WTC11 (cell line): ENCODE data around the gene TAGLN3. TPM values are rescaled to one million over a fixed set of nuclear protein-coding genes. Genes with fewer than 3 reads are reported as not detected.
"Not testable (repeated sequence)": the region's sequence is repeated elsewhere in the genome, so short reads cannot be mapped to it uniquely, and the experiment has no call there.

Experiments used
- ATAC-seq: fragments of 200-7000 bp; cut with Tn5 transposase; 2 replicates; pipeline ENCODE4 v1.10.0; 2021; ENCODE audit warnings: mild to moderate bottlenecking, moderate library complexity
- CTCF ChIA-PET: fragments of 300-600 bp; sonication (Branson Sonifier 250); formaldehyde crosslinking; loops from one replicate; lab custom pipeline; 2021; ENCODE audit warnings: antibody characterized with exemption; lab: Charles Lee
- POLR2A ChIA-PET: fragments of 350-600 bp; sonication (Branson Sonifier 250); formaldehyde crosslinking; loops from one replicate; lab custom pipeline; 2021; ENCODE audit warnings: antibody characterized with exemption; lab: Charles Lee
- DNase-seq: peaks from one replicate; pipeline ENCODE4 v3.0.0; 2021; ENCODE audit warnings: low spot score
- H3K27ac Mint-ChIP-seq: 2 replicates; pipeline ENCODE4 v1.8.0; 2021; ENCODE audit warnings: mixed read lengths
- H3K27me3 Mint-ChIP-seq: 2 replicates; pipeline ENCODE4 v1.8.0; 2021; ENCODE audit warnings: low read depth, mild to moderate bottlenecking, moderate library complexity, mixed read lengths
- H3K36me3 Mint-ChIP-seq: 2 replicates; pipeline ENCODE4 v1.8.0; 2021; ENCODE audit warnings: mixed read lengths
- H3K4me1 Mint-ChIP-seq: 2 replicates; pipeline ENCODE4 v1.8.0; 2022; ENCODE audit warnings: mixed read lengths
- H3K4me3 Mint-ChIP-seq: 2 replicates; pipeline ENCODE4 v1.8.0; 2021; ENCODE audit warnings: mild to moderate bottlenecking, moderate library complexity, mixed read lengths
- H3K9me3 Mint-ChIP-seq: 2 replicates; pipeline ENCODE4 v1.8.0; 2021; ENCODE audit warnings: mixed read lengths
- CBFB ChIP-seq: sonication (generic); formaldehyde crosslinking; IDR thresholded peaks from 2 replicates; pipeline ENCODE4 v1.8.1; 2022; ENCODE audit warnings: mild to moderate bottlenecking, low read depth, missing genetic modification reagents
- ESRRA ChIP-seq: sonication (generic); formaldehyde crosslinking; IDR thresholded peaks from 2 replicates; pipeline ENCODE4 v1.8.1; 2022; ENCODE audit warnings: mild to moderate bottlenecking, missing genetic modification reagents, borderline replicate concordance
- GABPB1 ChIP-seq: sonication (generic); formaldehyde crosslinking; IDR thresholded peaks from 2 replicates; pipeline ENCODE4 v1.8.1; 2023; ENCODE audit warnings: mild to moderate bottlenecking, missing genetic modification reagents
- SMAD4 ChIP-seq: sonication (generic); formaldehyde crosslinking; IDR thresholded peaks from 2 replicates; pipeline ENCODE4 v1.8.0; 2022; ENCODE audit warnings: mild to moderate bottlenecking, missing genetic modification reagents
- ZNF317 ChIP-seq: sonication (generic); formaldehyde crosslinking; IDR thresholded peaks from 2 replicates; pipeline ENCODE4 v1.8.1; 2023; ENCODE audit warnings: low read depth, mild to moderate bottlenecking, moderate library complexity, missing genetic modification reagents, borderline replicate concordance
- ZNF671 ChIP-seq: fragments of 250-450 bp; sonication (Bioruptor Pico); IDR thresholded peaks from 2 replicates; pipeline ENCODE4 v1.8.0; 2021; ENCODE audit warnings: mild to moderate bottlenecking
- total RNA-seq: library from RNA; stranded (reverse); gene quantifications from 3 replicates; pipeline ENCODE4 v1.2.3, GENCODE V29; 2021
- TF ChIP-seq, protein P1 (sequence below): fragments of 250-450 bp; sonication (Bioruptor Pico); IDR thresholded peaks from 2 replicates; pipeline ENCODE4 v1.9.0; 2021; ENCODE audit warnings: mild to moderate bottlenecking
- TF ChIP-seq, protein P2 (sequence below): sonication (generic); formaldehyde crosslinking; IDR thresholded peaks from 2 replicates; pipeline ENCODE4 v1.8.0; 2023; ENCODE audit warnings: missing genetic modification reagents
- TF ChIP-seq, protein P3 (sequence below): sonication (generic); formaldehyde crosslinking; IDR thresholded peaks from 2 replicates; pipeline ENCODE4 v1.8.0; 2022; ENCODE audit warnings: mild to moderate bottlenecking, missing genetic modification reagents
- TF ChIP-seq, protein P4 (sequence below): sonication (generic); formaldehyde crosslinking; IDR thresholded peaks from 2 replicates; pipeline ENCODE4 v1.8.1; 2022; ENCODE audit warnings: missing genetic modification reagents, borderline replicate concordance
- TF ChIP-seq, protein P5 (sequence below): sonication (generic); formaldehyde crosslinking; IDR thresholded peaks from 2 replicates; pipeline ENCODE4 v1.8.0; 2022; ENCODE audit warnings: missing genetic modification reagents
- TF ChIP-seq, protein P6 (sequence below): sonication (generic); formaldehyde crosslinking; IDR thresholded peaks from 2 replicates; pipeline ENCODE4 v1.8.1; 2023; ENCODE audit warnings: mild to moderate bottlenecking, missing genetic modification reagents, moderate library complexity

The TAGLN3 gene
- total RNA-seq, 1 experiment from 2014 or later: 2.8 TPM

DNA sequence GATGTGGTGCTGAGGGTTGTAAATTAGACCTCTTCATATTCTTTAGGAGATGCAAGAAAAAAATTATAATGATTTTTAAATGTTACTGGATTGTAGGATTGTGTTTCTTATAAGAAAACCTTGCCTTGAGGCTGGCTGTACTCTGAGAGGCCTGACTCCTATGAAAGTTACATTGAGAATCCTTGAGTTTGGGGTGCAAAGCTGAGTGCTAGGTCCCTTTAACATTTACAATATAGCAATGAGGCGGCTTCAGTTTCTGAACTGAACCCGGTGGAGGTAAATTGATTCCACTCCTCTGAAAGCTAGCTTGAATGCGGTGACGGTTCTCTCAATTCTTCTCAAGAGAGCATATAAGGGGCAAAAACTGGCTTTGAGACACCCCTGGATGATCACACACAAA is 35.7 kb downstream of the TAGLN3 start, which contains the start of gene TMPRSS7:
Gene TMPRSS7, plus strand, starts transcription at position 301 of the 400 bp plus-strand sequence. CDS start 110 bp downstream, outside the sequence.
- CTCF ChIA-PET: interaction anchor here (2.7 kb wide), 1 partner anchor 21 kb away, joined by 14 read pairs; no protein-coding TSS in a partner anchor
- Mint-ChIP-seq H3K9me3 (peaks cover 52% of the 10 kb centered on the region), H3K36me3 (peaks cover 43% of the 10 kb centered on the region), H3K4me3 (no peak within 1 kb of the TSS), H3K27me3 (no peaks in the 10 kb centered on the region), H3K27ac (no peak within 1 kb of the TSS), H3K4me1 (peaks cover 7% of the 10 kb centered on the region)
- DNase-seq (no peak), ATAC-seq (no peak)
- TF ChIP-seq, protein P1, sequence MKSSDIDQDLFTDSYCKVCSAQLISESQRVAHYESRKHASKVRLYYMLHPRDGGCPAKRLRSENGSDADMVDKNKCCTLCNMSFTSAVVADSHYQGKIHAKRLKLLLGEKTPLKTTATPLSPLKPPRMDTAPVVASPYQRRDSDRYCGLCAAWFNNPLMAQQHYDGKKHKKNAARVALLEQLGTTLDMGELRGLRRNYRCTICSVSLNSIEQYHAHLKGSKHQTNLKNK (CRISPR knock-in tag): no peak
- TF ChIP-seq, protein P2, sequence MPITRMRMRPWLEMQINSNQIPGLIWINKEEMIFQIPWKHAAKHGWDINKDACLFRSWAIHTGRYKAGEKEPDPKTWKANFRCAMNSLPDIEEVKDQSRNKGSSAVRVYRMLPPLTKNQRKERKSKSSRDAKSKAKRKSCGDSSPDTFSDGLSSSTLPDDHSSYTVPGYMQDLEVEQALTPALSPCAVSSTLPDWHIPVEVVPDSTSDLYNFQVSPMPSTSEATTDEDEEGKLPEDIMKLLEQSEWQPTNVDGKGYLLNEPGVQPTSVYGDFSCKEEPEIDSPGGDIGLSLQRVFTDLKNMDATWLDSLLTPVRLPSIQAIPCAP: no peak
- TF ChIP-seq, protein P3, sequence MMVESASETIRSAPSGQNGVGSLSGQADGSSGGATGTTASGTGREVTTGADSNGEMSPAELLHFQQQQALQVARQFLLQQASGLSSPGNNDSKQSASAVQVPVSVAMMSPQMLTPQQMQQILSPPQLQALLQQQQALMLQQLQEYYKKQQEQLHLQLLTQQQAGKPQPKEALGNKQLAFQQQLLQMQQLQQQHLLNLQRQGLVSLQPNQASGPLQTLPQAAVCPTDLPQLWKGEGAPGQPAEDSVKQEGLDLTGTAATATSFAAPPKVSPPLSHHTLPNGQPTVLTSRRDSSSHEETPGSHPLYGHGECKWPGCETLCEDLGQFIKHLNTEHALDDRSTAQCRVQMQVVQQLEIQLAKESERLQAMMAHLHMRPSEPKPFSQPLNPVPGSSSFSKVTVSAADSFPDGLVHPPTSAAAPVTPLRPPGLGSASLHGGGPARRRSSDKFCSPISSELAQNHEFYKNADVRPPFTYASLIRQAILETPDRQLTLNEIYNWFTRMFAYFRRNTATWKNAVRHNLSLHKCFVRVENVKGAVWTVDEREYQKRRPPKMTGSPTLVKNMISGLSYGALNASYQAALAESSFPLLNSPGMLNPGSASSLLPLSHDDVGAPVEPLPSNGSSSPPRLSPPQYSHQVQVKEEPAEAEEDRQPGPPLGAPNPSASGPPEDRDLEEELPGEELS (CRISPR knock-in tag): no peak
- TF ChIP-seq, protein P4, sequence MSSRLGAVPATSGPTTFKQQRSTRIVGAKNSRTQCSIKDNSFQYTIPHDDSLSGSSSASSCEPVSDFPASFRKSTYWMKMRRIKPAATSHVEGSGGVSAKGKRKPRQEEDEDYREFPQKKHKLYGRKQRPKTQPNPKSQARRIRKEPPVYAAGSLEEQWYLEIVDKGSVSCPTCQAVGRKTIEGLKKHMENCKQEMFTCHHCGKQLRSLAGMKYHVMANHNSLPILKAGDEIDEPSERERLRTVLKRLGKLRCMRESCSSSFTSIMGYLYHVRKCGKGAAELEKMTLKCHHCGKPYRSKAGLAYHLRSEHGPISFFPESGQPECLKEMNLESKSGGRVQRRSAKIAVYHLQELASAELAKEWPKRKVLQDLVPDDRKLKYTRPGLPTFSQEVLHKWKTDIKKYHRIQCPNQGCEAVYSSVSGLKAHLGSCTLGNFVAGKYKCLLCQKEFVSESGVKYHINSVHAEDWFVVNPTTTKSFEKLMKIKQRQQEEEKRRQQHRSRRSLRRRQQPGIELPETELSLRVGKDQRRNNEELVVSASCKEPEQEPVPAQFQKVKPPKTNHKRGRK: no peak
- POLR2A ChIA-PET: no interaction called here

DNA sequence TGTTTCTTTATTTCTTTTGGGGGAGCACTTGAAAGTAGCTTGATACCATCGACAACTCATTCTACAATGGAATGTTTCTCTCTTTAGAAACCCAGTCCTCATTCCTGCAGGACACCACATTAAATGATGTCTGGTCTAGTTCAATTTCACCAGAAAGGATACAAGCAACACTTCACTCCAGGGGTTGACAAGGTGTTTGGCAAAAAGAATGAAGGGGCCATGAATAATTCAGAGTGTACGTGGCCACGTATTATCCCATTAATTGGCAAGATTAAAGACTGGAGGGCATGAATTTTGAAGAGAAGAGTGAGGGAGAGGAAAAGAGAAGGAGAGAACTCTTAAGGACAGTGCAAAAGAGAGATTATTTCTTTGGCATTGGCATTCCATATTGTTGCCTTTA is 36.5 kb downstream of the TAGLN3 start:
- no peak for TF ChIP-seq ZNF317 (CRISPR knock-in tag)
- TF ChIP-seq, protein P5, sequence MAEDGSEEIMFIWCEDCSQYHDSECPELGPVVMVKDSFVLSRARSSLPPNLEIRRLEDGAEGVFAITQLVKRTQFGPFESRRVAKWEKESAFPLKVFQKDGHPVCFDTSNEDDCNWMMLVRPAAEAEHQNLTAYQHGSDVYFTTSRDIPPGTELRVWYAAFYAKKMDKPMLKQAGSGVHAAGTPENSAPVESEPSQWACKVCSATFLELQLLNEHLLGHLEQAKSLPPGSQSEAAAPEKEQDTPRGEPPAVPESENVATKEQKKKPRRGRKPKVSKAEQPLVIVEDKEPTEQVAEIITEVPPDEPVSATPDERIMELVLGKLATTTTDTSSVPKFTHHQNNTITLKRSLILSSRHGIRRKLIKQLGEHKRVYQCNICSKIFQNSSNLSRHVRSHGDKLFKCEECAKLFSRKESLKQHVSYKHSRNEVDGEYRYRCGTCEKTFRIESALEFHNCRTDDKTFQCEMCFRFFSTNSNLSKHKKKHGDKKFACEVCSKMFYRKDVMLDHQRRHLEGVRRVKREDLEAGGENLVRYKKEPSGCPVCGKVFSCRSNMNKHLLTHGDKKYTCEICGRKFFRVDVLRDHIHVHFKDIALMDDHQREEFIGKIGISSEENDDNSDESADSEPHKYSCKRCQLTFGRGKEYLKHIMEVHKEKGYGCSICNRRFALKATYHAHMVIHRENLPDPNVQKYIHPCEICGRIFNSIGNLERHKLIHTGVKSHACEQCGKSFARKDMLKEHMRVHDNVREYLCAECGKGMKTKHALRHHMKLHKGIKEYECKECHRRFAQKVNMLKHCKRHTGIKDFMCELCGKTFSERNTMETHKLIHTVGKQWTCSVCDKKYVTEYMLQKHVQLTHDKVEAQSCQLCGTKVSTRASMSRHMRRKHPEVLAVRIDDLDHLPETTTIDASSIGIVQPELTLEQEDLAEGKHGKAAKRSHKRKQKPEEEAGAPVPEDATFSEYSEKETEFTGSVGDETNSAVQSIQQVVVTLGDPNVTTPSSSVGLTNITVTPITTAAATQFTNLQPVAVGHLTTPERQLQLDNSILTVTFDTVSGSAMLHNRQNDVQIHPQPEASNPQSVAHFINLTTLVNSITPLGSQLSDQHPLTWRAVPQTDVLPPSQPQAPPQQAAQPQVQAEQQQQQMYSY: no peak
- no peak for ATAC-seq
- no peak overlapping the region for H3K4me3 Mint-ChIP-seq
- peaks cover 8% of the 10 kb centered on the region for H3K4me1 Mint-ChIP-seq
- ChIA-PET POLR2A (no interaction called here), CTCF (interaction anchor here (2.7 kb wide), 1 partner anchor 22 kb away, joined by 14 read pairs; no protein-coding TSS in a partner anchor)
- peaks cover 55% of the 10 kb centered on the region for H3K9me3 Mint-ChIP-seq
- DNase-seq: no peak
- H3K27ac Mint-ChIP-seq: no peak overlapping the region
- H3K36me3 Mint-ChIP-seq: peaks cover 43% of the 10 kb centered on the region
- no peaks in the 10 kb centered on the region for H3K27me3 Mint-ChIP-seq

DNA sequence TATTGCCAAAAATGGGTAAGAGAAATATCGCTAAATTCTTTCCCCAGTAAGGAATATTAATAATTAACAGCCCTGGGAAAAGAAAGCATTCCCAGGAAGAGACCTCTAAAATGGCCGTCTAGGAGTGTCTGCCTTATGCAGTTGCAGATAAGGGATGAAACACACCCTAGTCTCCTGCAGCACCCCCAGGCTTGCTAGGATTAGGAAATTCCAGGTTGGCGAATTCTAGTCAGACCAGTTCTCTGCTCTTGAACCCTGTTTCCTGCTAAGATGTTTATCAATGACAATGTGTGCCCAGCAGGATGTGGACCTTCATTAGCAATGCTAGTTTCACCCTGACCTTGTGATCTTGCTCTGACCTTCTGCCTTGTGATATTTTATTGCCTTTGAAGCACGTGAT is 38.5 kb downstream of the TAGLN3 start:
- CTCF ChIA-PET, POLR2A ChIA-PET, ATAC-seq, H3K27me3 Mint-ChIP-seq, H3K4me3 Mint-ChIP-seq, DNase-seq: not testable (repeated sequence)
- TF ChIP-seq ESRRA: 0 out of 2 replicates have a peak, but pooled peaks have one; percentile 28
- Mint-ChIP-seq H3K4me1 (peaks cover 27% of the 10 kb centered on the region), H3K36me3 (peaks cover 41% of the 10 kb centered on the region), H3K9me3 (peaks cover 49% of the 10 kb centered on the region), H3K27ac (peak overlapping the region; percentile 5; the same call in 1 of the 2 replicates)

DNA sequence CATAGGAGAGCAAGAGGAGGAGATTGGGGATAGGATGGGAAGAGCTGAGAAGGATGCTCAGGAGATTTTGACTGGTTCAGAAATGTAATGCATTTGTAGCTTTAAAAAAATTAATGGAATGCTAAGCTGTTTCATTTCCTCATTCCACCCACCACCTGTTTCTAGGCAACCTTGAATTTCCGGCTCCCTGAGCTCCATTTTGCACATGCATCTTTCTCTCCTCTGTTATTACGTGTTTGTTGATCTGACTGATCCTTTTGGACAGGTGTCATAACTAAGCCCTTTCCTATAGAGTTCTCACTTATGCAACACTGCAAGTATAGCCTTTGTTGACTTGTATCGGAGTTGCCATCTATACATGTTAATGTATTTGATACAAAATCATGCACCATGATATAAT is 40.1 kb downstream of the TAGLN3 start:
- TF ChIP-seq ZNF317 (CRISPR knock-in tag) (no peak), SMAD4 (CRISPR knock-in tag) (no peak), CBFB (CRISPR knock-in tag) (no peak), ZNF671 (CRISPR knock-in tag) (no peak), GABPB1 (no peak)
- TF ChIP-seq, protein P6, sequence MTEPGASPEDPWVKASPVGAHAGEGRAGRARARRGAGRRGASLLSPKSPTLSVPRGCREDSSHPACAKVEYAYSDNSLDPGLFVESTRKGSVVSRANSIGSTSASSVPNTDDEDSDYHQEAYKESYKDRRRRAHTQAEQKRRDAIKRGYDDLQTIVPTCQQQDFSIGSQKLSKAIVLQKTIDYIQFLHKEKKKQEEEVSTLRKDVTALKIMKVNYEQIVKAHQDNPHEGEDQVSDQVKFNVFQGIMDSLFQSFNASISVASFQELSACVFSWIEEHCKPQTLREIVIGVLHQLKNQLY: no peak
- TF ChIP-seq, protein P5: no peak
- TF ChIP-seq, protein P2: no peak
- ATAC-seq: no peak
- Mint-ChIP-seq H3K9me3 (peaks cover 36% of the 10 kb centered on the region), H3K4me1 (peaks cover 27% of the 10 kb centered on the region), H3K27me3 (no peaks in the 10 kb centered on the region), H3K36me3 (peaks cover 33% of the 10 kb centered on the region), H3K4me3 (no peak overlapping the region), H3K27ac (no peak overlapping the region)
- CTCF ChIA-PET: interaction anchor here (1.5 kb wide), 1 partner anchor 25 kb away, joined by 3 read pairs; no protein-coding TSS in a partner anchor
- DNase-seq: no peak
- POLR2A ChIA-PET: no interaction called here
